HCT116 (cell line): ENCODE data around the gene ZNF783.

Experiments
- CTCF ChIP-seq, 3 experiments: fragments of 200-600 bp in 1 of 3; sonication (generic) in 1 of 3; IDR thresholded peaks in 2 of 3; conservative IDR thresholded peaks in 1 of 3; 2 replicates each; pipeline ENCODE4 v1.5.1; 2012 to 2017; ENCODE audit warnings: low read depth in 2 of 3, low read length in 2 of 3, antibody characterized with exemption in 1 of 3, borderline replicate concordance in 1 of 3, control low read depth in 1 of 3, mild to moderate bottlenecking in 1 of 3, mixed read lengths in 1 of 3, mixed run types in 1 of 3, moderate library complexity in 1 of 3; ENCODE audit not compliant: insufficient read depth in 1 of 3
- EZH2 ChIP-seq: fragments of 200-600 bp; sonication (generic); IDR thresholded peaks from 2 replicates; pipeline ENCODE4 v1.6.1; 2017; ENCODE audit warnings: antibody characterized with exemption, mixed run types
- POLR2A ChIP-seq: IDR thresholded peaks from 2 replicates; pipeline ENCODE4 v1.7.0; 2011; ENCODE audit warnings: borderline replicate concordance; ENCODE audit not compliant: insufficient read depth, insufficient read length; ENCODE audit errors: extremely low read depth
- POLR2AphosphoS5 ChIP-seq: IDR thresholded peaks from 2 replicates; pipeline ENCODE4 v1.6.1; 2011; ENCODE audit warnings: mild to moderate bottlenecking, low read depth, low read length, moderate library complexity
- TCF7L2 ChIP-seq: IDR thresholded peaks from 2 replicates; pipeline ENCODE4 v1.7.0; 2011; ENCODE audit warnings: borderline replicate concordance, inconsistent platforms; ENCODE audit not compliant: insufficient read depth, insufficient read length; ENCODE audit errors: extremely low read depth
- TF ChIP-seq, protein P1 (sequence below): IDR thresholded peaks from 2 replicates; pipeline ENCODE4 v1.6.1; 2012; ENCODE audit warnings: low read depth
- TF ChIP-seq, protein P2 (sequence below): IDR thresholded peaks from 2 replicates; pipeline ENCODE4 v1.6.1; 2012

DNA sequence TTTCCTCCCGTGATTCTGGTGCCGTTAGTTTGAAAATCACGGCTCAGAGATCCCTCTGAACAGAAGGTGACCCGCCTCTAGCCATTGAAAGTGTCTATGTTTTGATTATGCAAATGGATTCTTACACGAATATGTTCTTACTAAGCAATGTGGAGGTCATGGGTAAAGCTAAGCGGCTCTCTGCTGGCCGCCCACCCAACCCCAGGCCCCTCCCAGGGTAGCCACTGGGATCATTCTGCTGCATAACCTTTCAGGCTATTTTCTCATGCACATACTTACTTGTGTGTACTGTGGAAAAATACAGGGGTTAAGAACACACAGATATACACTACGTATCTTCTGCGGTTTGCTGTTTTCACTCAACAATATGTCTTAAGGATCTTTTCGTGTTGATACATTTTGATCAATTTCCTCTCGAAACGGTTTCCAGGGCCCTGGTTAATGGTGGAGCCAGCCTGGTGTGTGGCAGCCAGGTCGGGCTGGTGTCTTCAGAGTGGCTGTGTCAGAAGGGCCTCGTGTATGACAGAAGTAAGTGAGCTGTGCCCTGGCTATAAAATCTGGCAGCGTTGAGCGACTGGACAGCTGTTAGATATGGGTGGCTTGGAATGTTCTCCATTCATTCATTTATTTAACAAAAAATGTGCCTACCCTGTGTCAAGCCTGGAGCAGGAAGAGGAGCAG is 29.9 kb downstream of the ZNF783 start:
- no peak for TF ChIP-seq CTCF (IDR thresholded peaks at IDR 0.05 in 2 of 3, conservative IDR thresholded peaks at IDR 0.05 in 1 of 3; ENCODE audit: borderline replicate concordance in 1 of 3, insufficient read depth in 1 of 3, low read depth in 2 of 3, low read length in 2 of 3)
- no peak for TF ChIP-seq POLR2A
- TF ChIP-seq, protein P1, sequence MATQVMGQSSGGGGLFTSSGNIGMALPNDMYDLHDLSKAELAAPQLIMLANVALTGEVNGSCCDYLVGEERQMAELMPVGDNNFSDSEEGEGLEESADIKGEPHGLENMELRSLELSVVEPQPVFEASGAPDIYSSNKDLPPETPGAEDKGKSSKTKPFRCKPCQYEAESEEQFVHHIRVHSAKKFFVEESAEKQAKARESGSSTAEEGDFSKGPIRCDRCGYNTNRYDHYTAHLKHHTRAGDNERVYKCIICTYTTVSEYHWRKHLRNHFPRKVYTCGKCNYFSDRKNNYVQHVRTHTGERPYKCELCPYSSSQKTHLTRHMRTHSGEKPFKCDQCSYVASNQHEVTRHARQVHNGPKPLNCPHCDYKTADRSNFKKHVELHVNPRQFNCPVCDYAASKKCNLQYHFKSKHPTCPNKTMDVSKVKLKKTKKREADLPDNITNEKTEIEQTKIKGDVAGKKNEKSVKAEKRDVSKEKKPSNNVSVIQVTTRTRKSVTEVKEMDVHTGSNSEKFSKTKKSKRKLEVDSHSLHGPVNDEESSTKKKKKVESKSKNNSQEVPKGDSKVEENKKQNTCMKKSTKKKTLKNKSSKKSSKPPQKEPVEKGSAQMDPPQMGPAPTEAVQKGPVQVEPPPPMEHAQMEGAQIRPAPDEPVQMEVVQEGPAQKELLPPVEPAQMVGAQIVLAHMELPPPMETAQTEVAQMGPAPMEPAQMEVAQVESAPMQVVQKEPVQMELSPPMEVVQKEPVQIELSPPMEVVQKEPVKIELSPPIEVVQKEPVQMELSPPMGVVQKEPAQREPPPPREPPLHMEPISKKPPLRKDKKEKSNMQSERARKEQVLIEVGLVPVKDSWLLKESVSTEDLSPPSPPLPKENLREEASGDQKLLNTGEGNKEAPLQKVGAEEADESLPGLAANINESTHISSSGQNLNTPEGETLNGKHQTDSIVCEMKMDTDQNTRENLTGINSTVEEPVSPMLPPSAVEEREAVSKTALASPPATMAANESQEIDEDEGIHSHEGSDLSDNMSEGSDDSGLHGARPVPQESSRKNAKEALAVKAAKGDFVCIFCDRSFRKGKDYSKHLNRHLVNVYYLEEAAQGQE, result no peak
- TF ChIP-seq, protein P2, sequence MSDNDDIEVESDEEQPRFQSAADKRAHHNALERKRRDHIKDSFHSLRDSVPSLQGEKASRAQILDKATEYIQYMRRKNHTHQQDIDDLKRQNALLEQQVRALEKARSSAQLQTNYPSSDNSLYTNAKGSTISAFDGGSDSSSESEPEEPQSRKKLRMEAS, result no peak
- no peak for TF ChIP-seq POLR2AphosphoS5
- no peak for TF ChIP-seq EZH2
- no peak for TF ChIP-seq TCF7L2
